Left lung (tissue), 10 donors: ENCODE results near the gene UBTF. TPM values are rescaled to one million over a fixed set of nuclear protein-coding genes. Genes with fewer than 3 reads are reported as not detected.

Source experiments
- ATAC-seq: fragments of 200-7000 bp; cut with Tn5 transposase; one replicate; pipeline ENCODE4 v1.9.1; 2020; ENCODE audit warnings: moderate library complexity
- DNase-seq, 4 donors: peaks; one replicate each; pipeline ENCODE4 v3.0.0-alpha.2; 2013 to 2020
- H3K27ac ChIP-seq, 2 donors: fragments of 200-600 bp; sonication (generic) in 1 of 2; one replicate each; pipeline versions ENCODE4 v1.5.0 to v1.8.0; 2020 to 2021
- H3K27me3 ChIP-seq, 2 donors: fragments of 200-600 bp; sonication (generic) in 1 of 2; one replicate each; pipeline versions ENCODE4 v1.5.0 to v1.8.0; 2020 to 2021
- H3K36me3 ChIP-seq, 2 donors: fragments of 200-600 bp; sonication (generic) in 1 of 2; one replicate each; pipeline versions ENCODE4 v1.5.0 to v1.8.0; 2020 to 2021
- H3K4me1 ChIP-seq, 2 donors: fragments of 200-600 bp; one replicate each; pipeline ENCODE4 v1.8.0; 2021
- H3K4me3 ChIP-seq, 2 donors: fragments of 200-600 bp; sonication (generic) in 1 of 2; one replicate each; pipeline versions ENCODE4 v1.5.0 to v1.8.0; 2020 to 2021; ENCODE audit warnings: mild to moderate bottlenecking in 1 of 2
- H3K9me3 ChIP-seq, 2 donors: fragments of 200-600 bp; sonication (generic) in 1 of 2; one replicate each; pipeline versions ENCODE4 v1.5.0 to v1.8.0; 2020 to 2021
- CTCF ChIP-seq, 2 donors: fragments of 200-600 bp; sonication (generic) in 1 of 2; IDR thresholded peaks; one replicate each; pipeline versions ENCODE4 v1.5.0 to v1.8.0; 2021; ENCODE audit warnings: antibody characterized with exemption in 2 of 2
- intact Hi-C, 2 donors: fragments of 100-400 bp; cut with DNase I; formaldehyde crosslinking; loops; one replicate each; pipeline versions ENCODE4 v1.11.2 to v1.14.2; 2022
- polyA plus RNA-seq, 6 donors: library from polyadenylated mRNA; unstranded; fragments of 120-200 nt; gene quantifications; one replicate each; pipeline ENCODE4 v1.2.1, GENCODE V29; 2013; ENCODE audit not compliant: insufficient read length in 6 of 6
- total RNA-seq, 2 donors: library from RNA; stranded (reverse); fragmentation: NEBNext Ultra II Directional; extraction: Animal tissue kit (Norgen Biotek cat#: 25700); gene quantifications; one replicate each; pipeline ENCODE4 v1.2.1, GENCODE V29; 2021
- donor health status: DM: no; HTN: yes; CAD: no.
- donor health status: DM: no; HTN: no; CAD: no.

The UBTF gene
- total and polyA plus RNA-seq, 8 donors, result 65.5 to 136 (median 109) TPM

DNA sequence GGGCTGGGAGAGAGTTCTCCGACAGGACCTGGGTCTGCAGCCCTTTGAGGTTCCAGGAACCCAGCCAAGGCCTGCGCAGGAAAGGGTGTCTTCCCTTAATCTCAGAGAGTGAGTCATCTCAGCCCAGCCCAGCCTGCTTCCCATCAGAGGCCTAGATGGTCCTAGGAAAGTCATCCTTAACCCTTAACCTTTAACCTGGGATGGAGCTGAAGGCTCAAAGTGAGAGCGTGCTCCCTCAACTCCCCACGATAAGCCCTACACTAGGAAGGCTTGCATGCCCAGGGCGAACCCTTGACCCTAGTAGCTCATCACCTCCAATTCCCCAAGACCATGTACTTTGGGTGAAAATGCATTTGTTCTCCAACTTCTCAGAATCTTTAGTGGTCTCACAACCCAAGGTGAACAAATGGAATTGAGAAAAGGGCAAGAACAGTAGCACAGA lies 15.0 kb downstream of the UBTF start:
- no peaks in the 10 kb centered on the region for H3K9me3 ChIP-seq
- ATAC-seq, result no peak

DNA sequence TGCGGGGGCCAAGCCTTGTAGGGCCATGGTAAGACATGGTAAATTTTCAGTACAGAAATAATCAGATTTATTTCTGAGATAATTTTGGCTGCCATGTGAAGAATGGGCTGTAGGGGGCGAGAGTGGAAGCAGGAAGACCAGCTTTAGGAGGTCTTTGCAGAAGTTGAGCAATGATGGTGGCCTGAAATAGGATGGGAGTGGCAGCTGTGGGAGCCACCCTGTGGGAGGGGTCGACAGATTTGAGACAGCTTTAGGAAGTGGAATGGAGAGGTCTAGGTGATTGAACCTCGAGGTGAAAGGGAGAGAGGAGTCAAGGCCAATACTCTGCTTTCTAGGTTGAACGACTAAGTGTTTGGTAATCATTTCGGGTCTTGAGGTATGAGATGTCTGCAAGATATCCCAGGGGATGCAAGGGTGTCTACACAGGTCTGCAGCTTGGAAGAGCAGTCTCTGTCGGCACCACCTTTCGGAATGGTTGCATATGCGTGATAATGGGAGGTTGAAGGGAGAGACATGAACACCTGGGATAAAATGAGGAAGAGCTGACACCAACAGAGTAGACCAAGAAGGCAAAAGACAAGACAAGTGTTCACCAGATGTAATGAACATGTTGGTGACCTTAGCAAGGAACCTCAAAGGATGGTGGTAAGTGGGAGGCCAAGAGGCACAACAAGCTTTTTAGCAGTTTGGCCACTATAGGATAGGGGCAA lies 15.6 kb downstream of the UBTF start:
- Histone ChIP-seq H3K4me3 (no peak overlapping the region), H3K36me3 (peaks cover 0 to 25% of the 10 kb centered on the region in 2 donors), H3K4me1 (peaks cover 0 to 38% of the 10 kb centered on the region in 2 donors), H3K9me3 (no peaks in the 10 kb centered on the region), H3K27ac (peak overlapping the region in 1 of 2 donors; percentile 61), H3K27me3 (no peaks in the 10 kb centered on the region)
- intact Hi-C loops, result no loop called here
- ATAC-seq (no peak), DNase-seq (peak in 1 of 4 donors; percentile 51)
- peak; percentile 47 to 55 for TF ChIP-seq CTCF (IDR thresholded peaks at IDR 0.05)

More for the DNA sequence above, 15.0 kb downstream of the UBTF start:
- H3K36me3 ChIP-seq, result peaks cover 0 to 31% of the 10 kb centered on the region in 2 donors
- no peaks in the 10 kb centered on the region for H3K27me3 ChIP-seq
- H3K27ac ChIP-seq, result peak overlapping the region in 1 of 2 donors; percentile 61
- intact Hi-C loops, result no loop called here
- no peak overlapping the region for H3K4me3 ChIP-seq
- H3K4me1 ChIP-seq, result peaks cover 0 to 43% of the 10 kb centered on the region in 2 donors
- DNase-seq, result no peak
- TF ChIP-seq CTCF (IDR thresholded peaks at IDR 0.05), result no peak

DNA sequence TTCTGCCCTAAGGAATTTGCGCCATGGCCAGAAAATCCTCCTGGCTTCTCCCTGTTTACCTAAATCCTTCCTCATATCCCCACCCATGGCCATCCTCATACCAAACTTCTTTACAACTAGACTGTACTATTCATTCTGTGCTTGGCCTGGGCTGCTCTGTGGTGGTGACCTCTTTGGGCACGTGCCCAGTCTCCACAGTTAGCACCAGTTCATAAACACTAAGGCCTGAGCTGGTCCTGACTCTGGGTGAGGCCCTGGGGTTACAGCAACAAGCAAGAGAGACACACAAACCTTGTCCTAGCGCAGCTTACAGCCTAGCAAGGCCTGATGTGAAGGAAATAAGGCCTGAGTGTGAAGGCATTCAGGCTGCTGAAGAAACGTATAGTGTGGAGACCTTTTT lies 16.7 kb downstream of the UBTF start:
- TF ChIP-seq CTCF (IDR thresholded peaks at IDR 0.05), result no peak
- peak overlapping the region in 1 of 2 donors; percentile 61 for H3K27ac ChIP-seq
- peaks cover 5 to 41% of the 10 kb centered on the region in 2 donors for H3K4me1 ChIP-seq
- peaks cover 0 to 14% of the 10 kb centered on the region in 2 donors for H3K36me3 ChIP-seq
- ATAC-seq (no peak), DNase-seq (no peak)
- no peaks in the 10 kb centered on the region for H3K9me3 ChIP-seq
- no peak overlapping the region for H3K4me3 ChIP-seq
- intact Hi-C loops, result no loop called here
- no peaks in the 10 kb centered on the region for H3K27me3 ChIP-seq

GRCh38 chr17:44200478-44201155 lies 18.9 kb downstream of the UBTF start:
- Histone ChIP-seq H3K27me3 (no peaks in the 10 kb centered on the region), H3K27ac (peak overlapping the region; percentile 97 to 99), H3K36me3 (peaks cover 0 to 21% of the 10 kb centered on the region in 2 donors), H3K9me3 (no peaks in the 10 kb centered on the region), H3K4me3 (peak overlapping the region; percentile 88 to 96), H3K4me1 (peaks cover 9 to 55% of the 10 kb centered on the region in 2 donors)
- intact Hi-C loops, result no loop called here
- TF ChIP-seq CTCF (IDR thresholded peaks at IDR 0.05), result no peak
- no peak for DNase-seq
- peak; percentile 1 for ATAC-seq
